GM18520 (cell line): ENCODE results near the gene CACNG4.
"Not testable (repeated sequence)": the region's sequence is repeated elsewhere in the genome, so short reads cannot be mapped to it uniquely, and the experiment has no call there.

Experiments
- ATAC-seq: cut with Tn5 transposase; IDR thresholded peaks from one replicate; pipeline ENCODE4 v1.9.1; 2021; ENCODE audit not compliant: unreplicated experiment

Gene CACNG4

GRCh38 chr17:67041119-67041518 is 76.6 kb downstream of the CACNG4 start:
- not testable (repeated sequence) for ATAC-seq

GRCh38 chr17:67041531-67041930 is 77.0 kb downstream of the CACNG4 start:
- ATAC-seq = no peak

DNA sequence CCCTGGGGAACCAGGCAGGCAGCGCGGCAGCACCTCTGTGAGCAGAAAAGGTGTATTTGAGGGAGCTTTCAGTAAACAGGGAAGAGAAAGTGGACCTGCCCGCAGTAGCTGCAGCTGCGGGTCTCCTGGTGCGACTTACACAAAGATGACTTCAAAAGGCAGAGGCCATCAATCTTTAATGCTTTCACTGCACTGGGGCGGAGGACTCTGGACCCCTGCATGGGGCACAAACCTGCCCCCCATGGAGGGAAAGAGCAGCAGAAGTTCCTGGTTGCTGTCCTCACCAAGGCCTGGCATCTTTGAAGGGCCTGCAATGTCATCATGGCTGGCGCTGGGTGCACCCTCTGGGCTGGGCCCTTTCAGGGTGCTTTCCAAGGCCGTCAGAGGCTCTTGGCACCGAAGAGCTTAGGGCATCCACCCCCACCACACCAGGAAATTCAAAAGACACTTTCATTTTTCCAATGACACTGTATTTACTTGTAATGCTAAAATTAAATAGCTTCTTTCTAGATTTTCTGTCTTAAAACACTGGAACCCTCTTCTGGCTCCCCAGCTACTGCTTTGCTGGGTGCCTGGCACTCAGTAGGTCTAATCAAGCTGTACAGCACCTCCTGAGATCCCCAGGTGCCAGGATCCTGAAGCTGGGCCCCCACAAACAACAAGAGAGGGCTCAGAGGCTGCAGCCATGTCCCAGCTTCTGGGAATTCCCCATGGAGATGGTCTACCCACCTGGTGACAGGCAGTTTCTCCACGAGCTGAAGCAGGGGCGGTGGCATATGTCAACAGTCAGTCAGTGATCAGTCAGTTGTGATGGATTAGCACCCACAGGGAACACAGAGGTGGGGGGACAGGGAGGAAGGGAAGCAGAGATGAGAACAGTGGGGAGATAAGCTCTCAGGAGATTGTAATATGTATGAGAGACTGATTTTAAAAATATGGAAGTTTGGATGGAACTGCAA is 77.7 kb downstream of the CACNG4 start:
- ATAC-seq = no peak

GRCh38 chr17:67043283-67043682 is 78.8 kb downstream of the CACNG4 start:
- ATAC-seq = no peak

- ATAC-seq = no peak
These were observed 79.7 kb downstream of the CACNG4 start, which contains the start of gene CACNG1 for GRCh38 chr17:67044016-67044772. Gene CACNG1 (plus strand): TSS chr17:67044554. CDS start chr17:67044661, 107 bp downstream.

DNA sequence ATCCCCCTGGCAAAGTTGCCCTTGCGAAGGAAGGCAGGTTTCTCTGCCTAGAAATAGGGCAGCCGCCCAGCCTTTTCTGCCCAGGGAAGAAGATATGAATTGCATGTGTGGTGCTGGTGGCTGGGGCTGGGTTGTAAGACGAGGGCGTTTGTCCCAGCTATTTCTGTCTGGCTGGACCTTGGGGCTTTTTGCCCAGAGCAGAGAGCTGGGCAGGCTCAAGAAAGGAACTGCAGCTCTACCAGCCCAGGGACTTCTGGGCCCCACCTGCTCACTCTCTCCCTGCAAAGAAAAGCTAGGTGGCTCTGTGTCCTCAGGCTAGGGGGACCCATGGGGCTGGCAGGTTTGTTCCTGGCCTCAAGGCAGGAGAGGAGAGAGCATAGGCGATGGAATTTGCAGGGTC is 80.4 kb downstream of the CACNG4 start:
- no peak for ATAC-seq

GRCh38 chr17:67046398-67046797 is 81.9 kb downstream of the CACNG4 start:
- no peak for ATAC-seq

DNA sequence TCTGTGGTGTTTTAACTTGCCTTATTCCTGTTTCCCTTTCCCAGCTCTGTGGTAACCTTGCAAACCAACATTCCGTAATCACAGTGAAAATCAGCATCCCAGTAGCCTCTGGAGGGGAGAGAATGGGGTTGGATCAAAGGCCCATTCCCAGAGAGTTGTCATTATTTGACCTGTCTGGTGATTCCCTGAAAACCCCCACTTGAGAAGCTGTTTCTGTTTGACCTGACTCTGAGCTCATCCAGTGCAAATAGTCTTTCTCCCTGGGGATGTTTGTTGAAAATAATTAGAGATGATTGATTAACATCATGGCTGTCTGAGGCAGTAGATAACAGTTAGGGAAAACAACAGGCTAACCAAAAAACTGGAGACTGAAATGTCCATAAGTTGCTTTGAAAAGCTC is 82.9 kb downstream of the CACNG4 start:
- no peak for ATAC-seq

DNA sequence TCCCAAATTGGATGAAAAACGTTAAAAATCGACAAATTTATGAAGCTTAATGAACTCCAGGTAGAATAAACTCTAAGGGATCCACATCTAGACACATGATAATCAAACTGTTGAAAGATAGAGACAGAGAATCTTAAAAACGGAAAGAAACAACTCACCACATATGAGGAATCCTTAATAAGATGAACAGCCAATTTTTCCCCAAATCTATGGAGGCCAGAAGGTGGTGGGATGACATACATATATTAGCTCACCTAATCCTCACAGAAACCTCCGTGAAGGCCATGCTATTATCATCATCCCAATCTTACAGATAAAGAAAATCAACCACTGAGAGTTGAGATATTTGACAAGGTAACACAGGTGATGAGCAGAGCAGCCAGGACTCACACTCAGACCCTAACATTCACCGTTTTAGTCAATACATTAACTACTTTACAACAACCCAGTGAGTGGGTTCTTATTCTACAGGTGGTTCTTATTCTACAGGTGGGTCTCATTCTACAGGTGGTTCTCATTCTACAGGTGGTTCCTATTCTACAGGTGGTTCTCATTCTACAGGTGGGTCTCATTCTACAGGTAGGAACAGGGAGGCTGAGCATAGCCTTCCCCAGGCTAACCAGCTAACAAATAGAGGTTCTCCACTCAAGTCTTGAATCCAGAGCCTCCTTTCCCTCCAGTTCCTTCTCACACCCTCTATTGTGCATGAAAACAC is 84.7 kb downstream of the CACNG4 start:
- ATAC-seq = no peak

- ATAC-seq = no peak
These were observed 85.6 kb downstream of the CACNG4 start for GRCh38 chr17:67050066-67050465.

- no peak for ATAC-seq
These were observed 86.1 kb downstream of the CACNG4 start for GRCh38 chr17:67050471-67051154.

GRCh38 chr17:67051155-67051538 is 86.6 kb downstream of the CACNG4 start:
- no peak for ATAC-seq

GRCh38 chr17:67051837-67052236 is 87.3 kb downstream of the CACNG4 start:
- ATAC-seq = no peak

DNA sequence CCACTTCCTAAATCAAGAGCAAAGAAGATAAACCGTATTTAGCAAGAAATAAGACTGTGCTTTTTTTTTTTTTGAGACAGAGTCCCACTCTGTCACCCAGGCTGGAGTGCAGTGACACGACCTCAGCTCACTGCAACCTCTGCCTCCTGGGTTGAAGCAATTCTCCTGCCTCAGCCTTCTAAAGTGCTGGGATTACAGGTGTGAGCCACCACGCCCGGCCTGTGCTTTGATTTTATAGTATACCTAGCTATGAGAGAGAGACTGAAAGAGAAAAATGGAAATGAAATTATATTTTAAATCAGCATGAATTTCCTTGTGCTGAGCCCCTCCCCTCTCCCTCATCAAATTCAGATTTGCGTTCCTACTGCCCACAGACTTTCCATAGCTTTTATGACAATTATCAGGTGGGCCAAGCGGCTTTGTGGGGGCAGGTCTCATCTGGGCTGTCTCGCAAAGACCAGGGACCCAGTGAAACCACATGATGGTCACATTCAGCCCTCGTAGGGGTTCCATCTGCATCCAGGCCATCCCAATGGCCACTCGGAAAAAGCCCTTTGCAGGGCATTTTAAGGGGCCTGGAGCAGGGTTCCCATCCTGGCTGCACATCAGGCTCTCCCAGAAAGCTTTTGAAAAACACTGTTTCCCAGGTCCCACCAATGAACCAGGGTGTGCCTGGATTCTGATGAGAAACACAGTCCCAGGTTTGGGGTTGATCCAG is 88.4 kb downstream of the CACNG4 start:
- ATAC-seq = no peak

DNA sequence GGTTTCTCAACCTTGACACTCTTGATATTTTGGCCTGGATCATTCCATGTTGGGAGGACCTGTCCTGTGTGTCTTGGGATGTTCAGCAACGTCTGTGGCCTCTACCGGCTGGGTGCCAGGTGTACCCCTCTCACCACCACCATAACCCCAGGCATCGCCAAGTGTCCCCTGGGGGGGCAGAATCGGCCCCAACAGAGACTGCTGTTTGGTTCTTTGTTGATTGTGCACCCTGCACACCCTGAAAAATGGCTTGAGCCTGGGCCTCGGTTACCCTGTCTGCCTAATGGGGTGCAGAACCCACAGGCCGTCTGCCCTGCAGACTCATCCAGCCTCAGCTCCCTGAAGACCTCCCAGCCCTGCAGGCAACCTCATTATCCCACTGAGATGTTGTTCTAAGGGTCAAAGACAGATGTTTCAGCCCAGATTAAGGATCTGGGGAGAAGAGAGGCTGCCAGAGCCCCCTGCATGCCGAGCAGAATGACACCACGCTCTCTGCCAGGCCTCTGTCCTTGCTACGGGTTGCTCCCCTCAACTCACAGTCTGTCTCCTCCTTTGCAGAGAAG is 89.0 kb downstream of the CACNG4 start:
- no peak for ATAC-seq

DNA sequence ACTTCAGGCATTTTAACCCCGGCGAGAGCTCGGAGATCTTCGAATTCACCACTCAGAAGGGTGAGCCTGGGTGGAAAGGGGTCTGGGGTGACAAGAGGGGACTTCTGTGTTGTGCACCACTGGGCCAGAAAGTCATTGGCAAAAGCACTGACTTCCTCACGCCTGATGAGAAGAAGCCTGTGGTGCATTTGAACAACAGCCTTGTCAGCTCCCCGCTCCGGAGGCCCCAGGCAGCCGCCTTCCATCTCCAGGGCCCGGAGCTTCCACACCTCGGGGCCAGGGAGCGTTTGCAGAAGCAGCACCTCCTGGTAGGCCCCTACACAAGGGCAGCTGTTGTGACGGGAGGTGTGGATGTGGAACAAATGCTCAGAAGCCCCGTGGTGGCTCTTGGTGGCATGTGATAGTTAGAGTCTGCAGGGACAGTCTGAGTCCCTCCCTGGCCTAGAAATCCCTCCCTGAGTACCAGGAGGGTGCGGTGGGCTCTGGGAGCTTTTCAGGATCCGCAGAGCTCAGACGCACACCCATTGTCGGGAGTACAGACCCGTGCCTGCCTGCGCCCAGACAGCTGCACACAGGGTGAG is 89.6 kb downstream of the CACNG4 start:
- ATAC-seq = no peak

- ATAC-seq = no peak
These were observed 90.1 kb downstream of the CACNG4 start for GRCh38 chr17:67054608-67055007.

DNA sequence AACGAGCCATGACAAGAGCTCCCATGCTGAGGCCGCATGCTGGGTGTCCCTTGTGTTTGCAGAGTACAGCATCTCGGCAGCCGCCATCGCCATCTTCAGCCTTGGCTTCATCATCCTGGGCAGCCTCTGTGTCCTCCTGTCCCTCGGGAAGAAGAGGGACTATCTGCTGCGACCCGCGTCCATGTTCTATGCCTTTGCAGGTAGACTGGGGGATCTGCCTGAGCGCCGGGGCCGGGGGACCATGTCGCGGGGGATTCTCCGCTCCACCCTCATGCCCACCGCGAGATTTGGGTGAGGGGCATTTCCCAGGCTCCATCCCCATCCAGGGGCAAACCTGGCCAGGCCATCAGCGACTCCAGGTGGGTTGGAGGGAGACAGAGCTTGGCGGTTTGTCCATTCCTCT is 90.5 kb downstream of the CACNG4 start:
- ATAC-seq = no peak
